ENCODE results near the gene POLRMT. TPM values are rescaled to one million over a fixed set of nuclear protein-coding genes. Genes with fewer than 3 reads are reported as not detected.
"Not testable (repeated sequence)": the region's sequence is repeated elsewhere in the genome, so short reads cannot be mapped to it uniquely, and the experiment has no call there.

Gene POLRMT
- total RNA-seq, 1 experiment from 2014 or later, result 139 TPM

- TF ChIP-seq AR (CRISPR knock-in tag; IDR thresholded peaks at IDR 0.05) (no peak), ZNF416 (CRISPR knock-in tag; IDR thresholded peaks at IDR 0.05) (no peak), ZNF671 (CRISPR knock-in tag; IDR thresholded peaks at IDR 0.05) (no peak)
Observed at GRCh38 chr19:632579-633067, 714 bp downstream of the POLRMT start (continued).

- Mint-ChIP-seq H3K27ac (no peak overlapping the region), H3K4me1 (peaks cover 13% of the 10 kb centered on the region), H3K36me3 (peaks cover 27% of the 10 kb centered on the region), H3K4me3 (no peak overlapping the region), H3K9me3 (no peaks in the 10 kb centered on the region), H3K27me3 (ENCODE audit: low read depth) (no peaks in the 10 kb centered on the region)
- ChIA-PET CTCF (interaction anchor here (1.1 kb wide), 1 partner anchor 104 kb away, joined by 4 read pairs; no protein-coding TSS in a partner anchor), POLR2A (no interaction called here)
- DNase-seq (ENCODE audit: low spot score) (no peak), ATAC-seq (no peak)
- no peak for TF ChIP-seq ZNF219 (CRISPR knock-in tag; IDR thresholded peaks at IDR 0.05; ENCODE audit: borderline replicate concordance)
- TF ChIP-seq PREB (CRISPR knock-in tag; IDR thresholded peaks at IDR 0.05; ENCODE audit: borderline replicate concordance), result no peak
- no peak for TF ChIP-seq ZNF263 (CRISPR knock-in tag; IDR thresholded peaks at IDR 0.05; ENCODE audit: low read depth)
- TF ChIP-seq RORB (CRISPR knock-in tag; IDR thresholded peaks at IDR 0.05), result no peak
- TF ChIP-seq MLX (CRISPR knock-in tag; IDR thresholded peaks at IDR 0.05), result no peak
- no peak for TF ChIP-seq ZBTB21 (CRISPR knock-in tag; IDR thresholded peaks at IDR 0.05; ENCODE audit: borderline replicate concordance)
- TF ChIP-seq ZNF121 (CRISPR knock-in tag; IDR thresholded peaks at IDR 0.05), result no peak
- no peak for TF ChIP-seq NR1H2 (CRISPR knock-in tag; IDR thresholded peaks at IDR 0.05)
- TF ChIP-seq ZSCAN18 (CRISPR knock-in tag; IDR thresholded peaks at IDR 0.05), result no peak
- no peak for TF ChIP-seq EMX1 (CRISPR knock-in tag; IDR thresholded peaks at IDR 0.05)
- no peak for TF ChIP-seq ERG (CRISPR knock-in tag; IDR thresholded peaks at IDR 0.05)
- TF ChIP-seq GABPB1 (CRISPR knock-in tag; IDR thresholded peaks at IDR 0.05), result no peak
- no peak for TF ChIP-seq STAT6 (CRISPR knock-in tag; conservative IDR thresholded peaks at IDR 0.05; ENCODE audit: low read depth)
Observed at GRCh38 chr19:629961-630714, 3.2 kb downstream of the POLRMT start.

- H3K27me3 Mint-ChIP-seq (ENCODE audit: low read depth); ATAC-seq; H3K9me3 Mint-ChIP-seq; H3K27ac Mint-ChIP-seq; POLR2A ChIA-PET; DNase-seq (ENCODE audit: low spot score); H3K4me3 Mint-ChIP-seq: not testable (repeated sequence)
- Mint-ChIP-seq H3K36me3 (peaks cover 27% of the 10 kb centered on the region), H3K4me1 (peaks cover 13% of the 10 kb centered on the region)
- CTCF ChIA-PET, result interaction anchor here (1.0 kb wide), 1 partner anchor 131 kb away, joined by 4 read pairs; no protein-coding TSS in a partner anchor
Observed at GRCh38 chr19:629515-629914, 3.8 kb downstream of the POLRMT start.
